GM23338 (cell line): ENCODE results near the gene ARMC9.

ENCODE experiments used
- CREB1 ChIP-seq: fragments of 250-450 bp; sonication (Bioruptor Pico); IDR thresholded peaks from 2 replicates; pipeline ENCODE4 v1.5.0; 2020; ENCODE audit warnings: low read depth, mild to moderate bottlenecking, moderate library complexity
- POLR2AphosphoS5 ChIP-seq: IDR thresholded peaks from 2 replicates; pipeline ENCODE4 v1.6.1; 2016; ENCODE audit warnings: antibody characterized with exemption, low read depth
- ZNF331 ChIP-seq: fragments of 250-450 bp; sonication (Bioruptor Pico); IDR thresholded peaks from 2 replicates; pipeline ENCODE4 v1.5.0; 2020; ENCODE audit warnings: low read depth, mild to moderate bottlenecking, moderate library complexity
- TF ChIP-seq, protein P1 (sequence below), 2 experiments: fragments of 200-600 bp in 1 of 2; sonication (generic) in 1 of 2; conservative IDR thresholded peaks; 2 replicates each; pipeline versions ENCODE4 v1.5.1 to v1.6.1; 2016 to 2017; ENCODE audit warnings: antibody characterized with exemption in 2 of 2, low read depth in 2 of 2, mild to moderate bottlenecking in 2 of 2, moderate library complexity in 1 of 2

DNA sequence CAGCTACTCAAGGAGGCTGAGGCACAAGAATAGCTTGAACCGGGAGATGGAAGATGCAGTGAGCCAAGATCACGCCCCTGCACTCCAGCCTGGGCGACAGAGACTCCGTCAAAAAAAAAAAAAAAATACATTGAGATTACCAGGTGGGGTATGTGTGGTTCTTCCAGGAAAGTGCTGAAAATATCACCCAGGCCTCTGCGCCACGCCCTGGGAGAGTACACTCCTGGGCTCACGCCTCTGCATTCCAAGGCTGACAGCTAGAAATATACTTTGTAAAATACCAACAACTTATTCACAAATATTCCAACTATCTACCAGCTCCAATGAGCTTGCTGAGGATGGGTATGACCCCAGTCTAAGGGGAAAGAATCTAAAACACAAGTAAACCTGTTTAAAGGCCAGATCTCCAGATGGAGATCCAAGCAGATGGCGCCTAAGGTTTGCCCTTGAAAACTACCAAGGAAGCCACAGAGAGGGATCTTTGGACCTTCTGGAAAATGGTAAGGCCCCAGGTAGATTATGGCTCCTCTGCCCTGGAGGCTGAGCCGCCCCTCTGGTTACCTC, 175.4 kb downstream of the ARMC9 start:
- TF ChIP-seq CREB1 (CRISPR knock-in tag) (no peak), ZNF331 (CRISPR knock-in tag) (no peak), POLR2AphosphoS5 (no peak)
- TF ChIP-seq, protein P1, sequence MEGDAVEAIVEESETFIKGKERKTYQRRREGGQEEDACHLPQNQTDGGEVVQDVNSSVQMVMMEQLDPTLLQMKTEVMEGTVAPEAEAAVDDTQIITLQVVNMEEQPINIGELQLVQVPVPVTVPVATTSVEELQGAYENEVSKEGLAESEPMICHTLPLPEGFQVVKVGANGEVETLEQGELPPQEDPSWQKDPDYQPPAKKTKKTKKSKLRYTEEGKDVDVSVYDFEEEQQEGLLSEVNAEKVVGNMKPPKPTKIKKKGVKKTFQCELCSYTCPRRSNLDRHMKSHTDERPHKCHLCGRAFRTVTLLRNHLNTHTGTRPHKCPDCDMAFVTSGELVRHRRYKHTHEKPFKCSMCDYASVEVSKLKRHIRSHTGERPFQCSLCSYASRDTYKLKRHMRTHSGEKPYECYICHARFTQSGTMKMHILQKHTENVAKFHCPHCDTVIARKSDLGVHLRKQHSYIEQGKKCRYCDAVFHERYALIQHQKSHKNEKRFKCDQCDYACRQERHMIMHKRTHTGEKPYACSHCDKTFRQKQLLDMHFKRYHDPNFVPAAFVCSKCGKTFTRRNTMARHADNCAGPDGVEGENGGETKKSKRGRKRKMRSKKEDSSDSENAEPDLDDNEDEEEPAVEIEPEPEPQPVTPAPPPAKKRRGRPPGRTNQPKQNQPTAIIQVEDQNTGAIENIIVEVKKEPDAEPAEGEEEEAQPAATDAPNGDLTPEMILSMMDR (conservative IDR thresholded peaks at IDR 0.05; ENCODE audit: low read depth in 2 of 2) = no peak
